HG03565 (cell line): ENCODE measurements around the gene WNK3.
"Not testable (repeated sequence)": the region's sequence is repeated elsewhere in the genome, so short reads cannot be mapped to it uniquely, and the experiment has no call there.

Experiments
- ATAC-seq: cut with Tn5 transposase; IDR thresholded peaks from one replicate; pipeline ENCODE4 v1.9.1; 2021; ENCODE audit warnings: mild to moderate bottlenecking, moderate library complexity; ENCODE audit not compliant: unreplicated experiment

Gene WNK3

DNA sequence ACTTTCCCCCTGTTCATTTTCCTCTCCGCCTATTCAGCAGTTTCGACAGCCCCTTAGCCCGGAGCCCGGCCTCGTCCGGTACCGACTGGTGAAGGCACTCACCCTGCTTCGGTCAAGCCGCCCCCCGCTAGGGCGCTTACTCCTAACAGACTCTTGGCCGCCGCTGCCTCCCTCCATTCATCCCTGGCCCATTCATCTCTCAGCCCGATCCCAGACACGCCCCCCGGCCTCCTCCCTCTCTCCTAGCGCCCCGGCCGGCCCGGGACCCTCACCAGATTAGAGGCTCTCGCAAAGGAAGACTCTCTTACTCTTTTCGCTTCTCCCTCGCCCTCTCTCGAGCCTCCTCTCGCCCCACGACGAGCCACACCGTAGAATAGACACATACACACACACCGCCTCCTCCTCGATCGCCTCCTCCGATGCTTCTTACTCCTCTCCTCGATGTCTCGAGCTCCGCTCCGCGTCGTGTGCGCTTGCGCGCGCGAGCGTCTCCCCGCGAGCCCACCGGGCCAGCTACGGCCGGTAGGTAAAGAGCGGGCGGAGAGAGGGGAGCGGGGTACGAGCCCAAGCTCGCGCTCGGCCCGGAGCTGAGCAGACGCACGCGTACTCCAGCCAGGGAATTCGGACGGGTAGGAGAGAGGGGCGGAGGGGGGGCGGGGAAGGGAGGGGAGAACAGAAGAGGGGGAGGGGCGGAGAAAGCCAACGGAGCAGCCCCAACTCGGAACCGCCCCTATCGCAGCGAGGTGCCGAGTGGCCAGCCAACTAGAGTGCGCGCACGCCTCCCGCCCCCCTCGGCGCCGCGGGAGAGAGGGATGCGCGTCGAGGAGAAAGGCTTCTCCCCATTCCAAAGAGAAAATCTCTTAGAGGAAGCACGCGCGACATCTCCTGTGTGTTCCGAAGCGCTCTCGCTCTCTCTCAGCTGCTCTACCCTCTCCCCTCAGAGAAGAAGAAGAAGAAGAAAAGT lies at the start of gene WNK3:
WNK3 (minus strand) TSS at position 633 of the 964 bp plus-strand sequence.
- no peak for ATAC-seq

- ATAC-seq = no peak
Measured at GRCh38 chrX:54407266-54407665, 49.4 kb upstream of the WNK3 start.

- no peak for ATAC-seq
Measured at GRCh38 chrX:54397113-54397512, 39.3 kb upstream of the WNK3 start.

- ATAC-seq = no peak
Measured at GRCh38 chrX:54386314-54386713, 28.5 kb upstream of the WNK3 start.

GRCh38 chrX:54384661-54385060 lies 26.8 kb upstream of the WNK3 start:
- not testable (repeated sequence) for ATAC-seq

- ATAC-seq = no peak
Measured at GRCh38 chrX:54359408-54359807, 1.6 kb upstream of the WNK3 start.

- no peak for ATAC-seq
Measured at GRCh38 chrX:54358424-54359211, 772 bp upstream of the WNK3 start.

DNA sequence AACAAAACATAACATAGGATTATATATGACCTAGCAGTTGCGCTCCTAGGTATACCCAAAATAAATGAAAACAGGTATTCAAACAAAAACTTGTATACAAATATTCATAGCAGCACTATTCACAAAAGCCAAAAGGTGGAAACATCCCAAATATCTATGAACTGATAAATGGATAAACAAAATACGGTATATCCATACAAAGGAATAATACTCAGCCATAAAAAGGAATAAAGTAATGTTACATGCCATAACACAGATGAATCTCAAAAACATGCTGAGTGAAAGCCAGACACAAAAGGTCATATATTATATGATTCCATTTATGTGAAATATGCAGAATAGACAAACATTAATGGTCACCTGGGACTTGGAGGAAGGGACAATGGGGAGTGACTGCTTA lies 5.2 kb downstream of the WNK3 start:
- ATAC-seq = no peak

DNA sequence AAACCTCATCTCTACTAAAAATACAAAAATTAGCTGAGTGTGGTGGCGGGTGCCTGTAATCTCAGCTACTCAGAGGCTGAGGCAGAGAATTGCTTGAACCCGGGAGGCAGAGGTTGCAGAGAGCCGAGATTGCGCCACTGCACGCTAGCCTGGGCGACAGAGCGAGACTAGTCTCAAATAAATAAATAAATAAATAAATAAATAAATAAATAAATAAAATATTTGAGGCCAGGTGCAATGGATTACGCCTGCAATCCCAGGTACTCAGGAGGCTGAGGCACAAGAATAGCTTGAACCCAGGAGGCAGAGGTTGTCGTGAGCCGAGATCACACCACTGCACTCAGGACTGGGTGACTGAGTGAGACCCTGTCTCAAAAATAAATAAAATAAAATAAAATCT lies 20.5 kb downstream of the WNK3 start:
- not testable (repeated sequence) for ATAC-seq

DNA sequence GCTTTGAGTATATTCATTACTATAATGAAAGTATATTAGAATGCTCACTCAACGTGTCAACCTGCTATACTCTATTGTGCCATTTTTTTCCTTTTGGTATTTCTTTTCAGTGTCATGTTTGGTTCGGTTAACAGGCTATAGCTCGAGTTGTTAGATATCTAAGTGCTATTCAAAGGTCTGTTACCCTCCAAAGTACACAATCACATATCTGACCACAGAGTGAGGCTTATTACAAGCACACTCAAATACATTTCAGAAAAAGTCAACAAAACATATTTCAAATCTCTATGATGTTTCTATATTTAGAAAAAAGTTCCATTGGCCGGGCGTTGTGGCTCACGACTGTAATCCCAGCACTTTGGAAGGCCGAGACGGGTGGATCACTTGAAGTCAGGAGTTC lies 32.8 kb downstream of the WNK3 start:
- no peak for ATAC-seq

- no peak for ATAC-seq
Measured at GRCh38 chrX:54320067-54320466, 37.8 kb downstream of the WNK3 start.

GRCh38 chrX:54306379-54306778 lies 51.5 kb downstream of the WNK3 start:
- no peak for ATAC-seq

- no peak for ATAC-seq
Measured at GRCh38 chrX:54301516-54301915, 56.3 kb downstream of the WNK3 start.

DNA sequence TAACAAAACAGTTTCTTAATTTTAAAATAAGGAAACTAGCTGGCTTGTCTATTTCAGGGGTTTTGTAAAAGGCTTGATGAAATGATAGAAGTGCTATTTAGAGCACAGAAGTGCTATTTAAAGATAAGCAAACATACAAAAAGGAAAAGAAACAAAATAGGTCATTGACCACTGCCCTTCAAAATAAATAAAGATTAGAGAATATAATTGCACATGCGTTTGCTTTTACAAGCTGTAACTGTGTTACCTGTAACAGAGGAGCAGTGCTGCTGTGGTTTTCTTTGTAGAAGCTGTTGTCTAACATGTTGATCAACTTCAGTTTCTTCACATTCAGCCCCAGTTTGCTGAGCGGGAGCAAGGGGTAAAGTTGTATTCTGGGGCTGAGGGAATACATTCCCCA lies 63.5 kb downstream of the WNK3 start:
- ATAC-seq = no peak

DNA sequence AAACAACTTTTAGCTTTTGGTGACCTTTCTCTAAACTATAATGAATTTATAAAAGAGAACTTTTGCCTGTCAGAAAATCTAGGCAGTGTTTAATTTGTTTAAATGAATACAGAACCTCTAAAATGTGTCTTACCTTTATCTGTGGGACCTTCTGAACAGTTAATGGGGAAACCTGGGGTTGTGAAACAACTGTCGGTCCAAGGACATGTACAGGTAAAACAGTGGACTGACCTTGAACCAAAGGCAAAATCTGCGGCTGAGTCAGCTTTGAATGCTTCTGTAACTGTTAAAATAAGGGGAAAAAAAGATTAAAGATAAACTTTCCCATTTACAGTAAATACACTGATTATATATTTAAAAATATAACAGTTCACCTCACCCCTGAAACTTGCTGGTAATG lies 65.1 kb downstream of the WNK3 start:
- no peak for ATAC-seq

DNA sequence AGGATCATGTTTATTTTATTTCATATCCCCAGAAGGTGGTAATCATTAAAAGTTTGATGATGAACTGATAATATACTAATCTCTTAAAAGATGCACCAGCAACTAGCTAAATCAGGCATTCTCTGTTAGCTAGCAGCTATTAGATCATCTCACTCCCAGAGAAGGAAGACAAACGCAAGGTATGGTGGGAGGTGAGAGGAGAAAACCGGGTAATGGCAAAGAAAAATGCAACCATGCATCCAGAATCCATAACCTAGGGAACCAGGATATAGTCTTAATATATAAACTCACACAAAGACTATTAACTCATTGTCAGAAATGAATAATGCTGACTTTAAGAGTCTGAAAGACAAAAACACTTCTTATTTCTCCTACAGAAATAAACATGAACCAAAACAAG lies 66.1 kb downstream of the WNK3 start:
- ATAC-seq = no peak

GRCh38 chrX:54288968-54289367 lies 68.9 kb downstream of the WNK3 start:
- ATAC-seq = no peak

GRCh38 chrX:54288277-54288676 lies 69.6 kb downstream of the WNK3 start:
- ATAC-seq = no peak

- no peak for ATAC-seq
Measured at GRCh38 chrX:54281676-54282075, 76.2 kb downstream of the WNK3 start.

- ATAC-seq = no peak
Measured at GRCh38 chrX:54280466-54280865, 77.4 kb downstream of the WNK3 start.

GRCh38 chrX:54271664-54272063 lies 86.2 kb downstream of the WNK3 start:
- ATAC-seq = no peak

DNA sequence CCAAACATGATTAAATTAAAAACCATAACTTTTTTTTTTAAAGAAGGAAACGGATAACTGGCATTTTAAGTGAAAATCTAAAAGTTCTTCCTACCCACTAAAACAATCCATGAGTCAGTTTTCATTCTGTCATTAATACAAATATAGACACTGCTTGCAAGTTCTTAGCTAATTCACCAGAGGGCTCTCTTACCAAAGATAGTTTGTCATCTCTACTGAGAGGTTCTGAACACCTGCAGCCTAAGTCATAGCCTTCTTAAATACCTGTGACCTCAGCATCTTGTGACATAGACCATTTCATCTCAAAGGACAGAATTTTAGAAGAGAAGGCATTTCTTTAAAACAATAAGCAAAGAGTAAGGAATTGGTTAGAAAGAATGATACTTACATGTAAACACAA lies 109.5 kb downstream of the WNK3 start:
- no peak for ATAC-seq
